Mesothelial cell of epicardium (in vitro differentiated cells): ENCODE data around the gene EEF2KMT. TPM values are rescaled to one million over a fixed set of nuclear protein-coding genes. Genes with fewer than 3 reads are reported as not detected.

Experiments
- DNase-seq, 2 experiments: peaks; one replicate each; pipeline ENCODE4 v3.0.0; 2021; ENCODE audit warnings: low spot score in 2 of 2; ENCODE audit not compliant: unreplicated experiment in 2 of 2
- H3K27ac Mint-ChIP-seq: 2 replicates; pipeline ENCODE4 v1.8.0; 2021; ENCODE audit warnings: mixed read lengths
- H3K27me3 Mint-ChIP-seq: 2 replicates; pipeline ENCODE4 v1.8.0; 2021; ENCODE audit warnings: low read depth, mixed read lengths
- H3K36me3 Mint-ChIP-seq: 2 replicates; pipeline ENCODE4 v1.8.0; 2021; ENCODE audit warnings: mixed read lengths
- H3K4me1 Mint-ChIP-seq: 2 replicates; pipeline ENCODE4 v1.8.0; 2021; ENCODE audit warnings: mixed read lengths
- H3K4me3 Mint-ChIP-seq: 2 replicates; pipeline ENCODE4 v1.8.0; 2021; ENCODE audit warnings: mild to moderate bottlenecking, moderate library complexity, mixed read lengths
- H3K9me3 Mint-ChIP-seq: 2 replicates; pipeline ENCODE4 v1.8.0; 2021; ENCODE audit warnings: mixed read lengths
- total RNA-seq: library from RNA; stranded (reverse); gene quantifications from 3 replicates; pipeline ENCODE4 v1.2.1, GENCODE V29; 2021
- TF ChIP-seq, protein P1 (sequence below): fragments of 200-600 bp; sonication (generic); IDR thresholded peaks from one replicate; pipeline ENCODE4 v1.5.0; 2021; ENCODE audit warnings: antibody characterized with exemption; ENCODE audit not compliant: unreplicated experiment

The EEF2KMT gene
- total RNA-seq, 1 donor from 2014 or later, result 10.7 TPM

GRCh38 chr16:5042574-5043171, 54.9 kb downstream of the EEF2KMT start:
- H3K4me3 Mint-ChIP-seq, result no peak overlapping the region
- no peak overlapping the region for H3K27ac Mint-ChIP-seq
- H3K9me3 Mint-ChIP-seq, result no peaks in the 10 kb centered on the region
- no peaks in the 10 kb centered on the region for H3K4me1 Mint-ChIP-seq
- DNase-seq, result no peak
- TF ChIP-seq, protein P1, sequence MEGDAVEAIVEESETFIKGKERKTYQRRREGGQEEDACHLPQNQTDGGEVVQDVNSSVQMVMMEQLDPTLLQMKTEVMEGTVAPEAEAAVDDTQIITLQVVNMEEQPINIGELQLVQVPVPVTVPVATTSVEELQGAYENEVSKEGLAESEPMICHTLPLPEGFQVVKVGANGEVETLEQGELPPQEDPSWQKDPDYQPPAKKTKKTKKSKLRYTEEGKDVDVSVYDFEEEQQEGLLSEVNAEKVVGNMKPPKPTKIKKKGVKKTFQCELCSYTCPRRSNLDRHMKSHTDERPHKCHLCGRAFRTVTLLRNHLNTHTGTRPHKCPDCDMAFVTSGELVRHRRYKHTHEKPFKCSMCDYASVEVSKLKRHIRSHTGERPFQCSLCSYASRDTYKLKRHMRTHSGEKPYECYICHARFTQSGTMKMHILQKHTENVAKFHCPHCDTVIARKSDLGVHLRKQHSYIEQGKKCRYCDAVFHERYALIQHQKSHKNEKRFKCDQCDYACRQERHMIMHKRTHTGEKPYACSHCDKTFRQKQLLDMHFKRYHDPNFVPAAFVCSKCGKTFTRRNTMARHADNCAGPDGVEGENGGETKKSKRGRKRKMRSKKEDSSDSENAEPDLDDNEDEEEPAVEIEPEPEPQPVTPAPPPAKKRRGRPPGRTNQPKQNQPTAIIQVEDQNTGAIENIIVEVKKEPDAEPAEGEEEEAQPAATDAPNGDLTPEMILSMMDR, result no peak
- no peaks in the 10 kb centered on the region for H3K36me3 Mint-ChIP-seq
- peaks cover 31% of the 10 kb centered on the region for H3K27me3 Mint-ChIP-seq

GRCh38 chr16:5041600-5042133, 55.9 kb downstream of the EEF2KMT start:
- Mint-ChIP-seq H3K27ac (no peak overlapping the region), H3K27me3 (peaks cover 31% of the 10 kb centered on the region), H3K36me3 (no peaks in the 10 kb centered on the region), H3K4me3 (no peak overlapping the region), H3K9me3 (no peaks in the 10 kb centered on the region), H3K4me1 (no peaks in the 10 kb centered on the region)
- TF ChIP-seq, protein P1, result no peak
- no peak for DNase-seq

DNA sequence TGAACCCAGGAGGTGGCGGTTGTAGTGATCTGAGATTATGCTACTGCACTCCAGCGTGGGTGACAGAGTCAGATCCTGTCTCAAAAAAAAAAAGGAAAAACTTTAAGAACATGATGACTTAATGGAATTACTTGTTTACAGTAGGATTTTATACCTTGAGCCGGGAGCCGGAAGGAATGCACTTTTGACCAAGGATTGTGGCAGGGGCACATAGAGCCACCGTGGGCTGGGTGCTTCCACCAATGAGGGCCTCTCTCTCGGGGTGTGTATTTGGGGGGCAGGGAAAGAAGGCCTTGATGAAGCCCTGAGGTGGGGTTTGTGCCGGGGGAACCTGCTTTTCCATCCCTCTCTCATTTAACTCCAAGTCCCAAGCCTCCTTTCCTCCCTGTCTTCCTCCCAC, 57.1 kb downstream of the EEF2KMT start:
- TF ChIP-seq, protein P1, result no peak
- Mint-ChIP-seq H3K27ac (no peak overlapping the region), H3K36me3 (no peaks in the 10 kb centered on the region), H3K4me1 (no peaks in the 10 kb centered on the region), H3K4me3 (no peak overlapping the region), H3K9me3 (no peaks in the 10 kb centered on the region), H3K27me3 (peaks cover 31% of the 10 kb centered on the region)
- DNase-seq, result no peak

GRCh38 chr16:5036228-5037156, 61.1 kb downstream of the EEF2KMT start:
- Mint-ChIP-seq H3K9me3 (no peaks in the 10 kb centered on the region), H3K4me3 (no peak overlapping the region), H3K27ac (no peak overlapping the region), H3K36me3 (no peaks in the 10 kb centered on the region), H3K4me1 (peaks cover 13% of the 10 kb centered on the region), H3K27me3 (peaks cover 20% of the 10 kb centered on the region)
- DNase-seq, result no peak
- TF ChIP-seq, protein P1, result no peak

DNA sequence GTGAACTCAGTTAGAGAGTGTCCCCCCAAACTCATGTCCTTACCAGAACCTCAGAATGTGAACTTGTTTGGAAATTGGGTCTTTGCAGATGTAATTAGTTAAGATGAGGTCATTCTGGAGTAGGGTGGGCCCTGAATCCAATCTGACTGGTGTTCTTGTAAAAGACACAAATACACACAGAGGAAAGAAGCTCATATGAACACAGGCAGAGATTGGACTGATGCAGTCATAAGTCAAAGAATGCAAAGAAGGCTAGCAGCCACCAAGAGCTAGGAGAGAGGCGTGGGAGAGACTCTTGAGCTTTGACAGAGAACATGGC, 61.7 kb downstream of the EEF2KMT start:
- no peaks in the 10 kb centered on the region for H3K9me3 Mint-ChIP-seq
- peaks cover 13% of the 10 kb centered on the region for H3K27me3 Mint-ChIP-seq
- TF ChIP-seq, protein P1, result no peak
- no peaks in the 10 kb centered on the region for H3K36me3 Mint-ChIP-seq
- H3K27ac Mint-ChIP-seq, result no peak overlapping the region
- H3K4me3 Mint-ChIP-seq, result no peak overlapping the region
- peaks cover 13% of the 10 kb centered on the region for H3K4me1 Mint-ChIP-seq
- no peak for DNase-seq

Other genes with a start within 250 kb of the EEF2KMT start
- gene PPL, start 160.6 kb downstream of the EEF2KMT start, total RNA-seq, result 36.0 to 37.1 TPM (median 36.8 TPM) in 3 replicates
- 0.09 to 0.13 TPM in 2 of 3 replicates, not detected in the other for gene SEC14L5, start 139.5 kb downstream of the EEF2KMT start, total RNA-seq
- 12.6 to 16.9 TPM (median 15.6 TPM) in 3 replicates for gene NAGPA, start 63.9 kb downstream of the EEF2KMT start, total RNA-seq
- 0.20 to 0.87 TPM (median 0.55 TPM) in 3 replicates for gene C16orf89, start 31.8 kb downstream of the EEF2KMT start, total RNA-seq
- 18.0 to 21.3 TPM (median 19.4 TPM) in 3 replicates for gene ALG1, start 26.0 kb downstream of the EEF2KMT start, total RNA-seq